Measurements from ENCODE around the gene FRK.

The FRK gene, protein sequence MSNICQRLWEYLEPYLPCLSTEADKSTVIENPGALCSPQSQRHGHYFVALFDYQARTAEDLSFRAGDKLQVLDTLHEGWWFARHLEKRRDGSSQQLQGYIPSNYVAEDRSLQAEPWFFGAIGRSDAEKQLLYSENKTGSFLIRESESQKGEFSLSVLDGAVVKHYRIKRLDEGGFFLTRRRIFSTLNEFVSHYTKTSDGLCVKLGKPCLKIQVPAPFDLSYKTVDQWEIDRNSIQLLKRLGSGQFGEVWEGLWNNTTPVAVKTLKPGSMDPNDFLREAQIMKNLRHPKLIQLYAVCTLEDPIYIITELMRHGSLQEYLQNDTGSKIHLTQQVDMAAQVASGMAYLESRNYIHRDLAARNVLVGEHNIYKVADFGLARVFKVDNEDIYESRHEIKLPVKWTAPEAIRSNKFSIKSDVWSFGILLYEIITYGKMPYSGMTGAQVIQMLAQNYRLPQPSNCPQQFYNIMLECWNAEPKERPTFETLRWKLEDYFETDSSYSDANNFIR

DNA sequence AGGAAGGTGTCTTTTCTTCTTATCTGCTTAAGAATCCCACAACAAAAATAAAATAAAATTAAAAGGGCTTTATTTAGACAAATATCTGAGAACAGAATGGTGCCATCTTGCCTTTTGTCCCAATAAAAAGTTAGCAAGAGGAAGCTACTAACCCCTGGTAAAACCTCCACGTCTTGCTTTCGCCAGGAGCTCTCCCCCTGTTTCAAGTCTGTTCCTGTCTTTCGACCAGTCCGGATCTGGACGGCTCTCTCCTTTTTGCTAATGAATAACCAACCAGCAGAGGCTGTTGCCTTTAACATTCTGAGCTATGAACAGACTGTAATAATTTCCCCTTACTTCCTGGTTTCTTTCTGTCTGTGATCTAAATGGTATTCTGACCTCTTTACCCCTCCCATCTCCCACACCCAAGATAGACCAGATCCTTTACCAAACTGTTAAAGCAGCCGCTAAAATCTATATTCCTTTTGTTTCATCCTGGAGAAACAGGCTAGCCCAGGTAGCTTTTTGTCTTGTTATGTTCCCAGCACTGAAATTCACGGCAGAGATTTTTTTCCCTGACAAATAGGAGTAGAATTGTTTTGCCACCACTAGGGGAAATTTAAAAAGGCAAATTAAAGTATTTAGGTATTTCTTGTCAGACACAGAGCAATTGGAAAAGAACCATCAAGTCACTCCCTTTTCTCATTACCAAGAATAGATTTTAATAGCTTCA is at the start of gene FRK:
TSS of gene FRK (minus strand) at position 320 of the 712 bp plus-strand sequence. CDS start 580 bp downstream, outside the sequence.
- Histone ChIP-seq H3K27ac (peak within 1 kb of the TSS; percentile 32), H3K36me3 (replicated peaks) (no peaks in the 10 kb centered on the region), H3K4me3 (ENCODE audit: low read depth, low read length) (peak within 1 kb of the TSS; percentile 20), H3K27me3 (replicated peaks) (no peaks in the 10 kb centered on the region)
- in situ Hi-C loops (cut with HindIII; ENCODE audit: low pct_ligation_motif_present, low sequenced_read_pairs), result no loop called here
- TF ChIP-seq, protein P1, sequence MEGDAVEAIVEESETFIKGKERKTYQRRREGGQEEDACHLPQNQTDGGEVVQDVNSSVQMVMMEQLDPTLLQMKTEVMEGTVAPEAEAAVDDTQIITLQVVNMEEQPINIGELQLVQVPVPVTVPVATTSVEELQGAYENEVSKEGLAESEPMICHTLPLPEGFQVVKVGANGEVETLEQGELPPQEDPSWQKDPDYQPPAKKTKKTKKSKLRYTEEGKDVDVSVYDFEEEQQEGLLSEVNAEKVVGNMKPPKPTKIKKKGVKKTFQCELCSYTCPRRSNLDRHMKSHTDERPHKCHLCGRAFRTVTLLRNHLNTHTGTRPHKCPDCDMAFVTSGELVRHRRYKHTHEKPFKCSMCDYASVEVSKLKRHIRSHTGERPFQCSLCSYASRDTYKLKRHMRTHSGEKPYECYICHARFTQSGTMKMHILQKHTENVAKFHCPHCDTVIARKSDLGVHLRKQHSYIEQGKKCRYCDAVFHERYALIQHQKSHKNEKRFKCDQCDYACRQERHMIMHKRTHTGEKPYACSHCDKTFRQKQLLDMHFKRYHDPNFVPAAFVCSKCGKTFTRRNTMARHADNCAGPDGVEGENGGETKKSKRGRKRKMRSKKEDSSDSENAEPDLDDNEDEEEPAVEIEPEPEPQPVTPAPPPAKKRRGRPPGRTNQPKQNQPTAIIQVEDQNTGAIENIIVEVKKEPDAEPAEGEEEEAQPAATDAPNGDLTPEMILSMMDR (IDR thresholded peaks at IDR 0.05; ENCODE audit: low read depth, low read length, missing control alignments), result peak; percentile 12
- peak; percentile 43 for DNase-seq

DNA sequence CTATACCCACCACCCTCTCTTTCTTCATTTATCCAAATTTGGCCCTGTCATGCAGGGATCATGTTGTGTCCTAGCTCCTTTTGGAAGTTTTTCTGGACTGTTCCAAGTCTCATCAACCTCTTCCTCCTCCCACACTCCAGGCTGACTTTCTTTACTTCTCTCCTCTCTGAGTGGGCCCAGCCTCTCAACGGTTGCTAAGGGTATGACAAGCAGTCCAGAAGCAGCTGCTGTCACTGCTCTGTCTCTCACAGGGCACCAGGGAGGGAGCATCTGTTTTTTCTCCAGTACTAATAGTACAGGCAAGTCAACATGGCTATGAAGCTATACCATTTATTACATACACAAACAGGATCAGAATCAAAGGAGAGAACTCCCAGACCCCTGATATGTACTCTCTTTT is 48.1 kb upstream of the FRK start:
- no peak for DNase-seq
- in situ Hi-C loops (cut with HindIII; ENCODE audit: low pct_ligation_motif_present, low sequenced_read_pairs), result no loop called here
- Histone ChIP-seq H3K36me3 (replicated peaks) (no peaks in the 10 kb centered on the region), H3K4me3 (ENCODE audit: low read depth, low read length) (no peak overlapping the region), H3K27me3 (replicated peaks) (no peaks in the 10 kb centered on the region), H3K27ac (no peak overlapping the region)
- TF ChIP-seq, protein P1 (IDR thresholded peaks at IDR 0.05; ENCODE audit: low read depth, low read length, missing control alignments), result no peak

DNA sequence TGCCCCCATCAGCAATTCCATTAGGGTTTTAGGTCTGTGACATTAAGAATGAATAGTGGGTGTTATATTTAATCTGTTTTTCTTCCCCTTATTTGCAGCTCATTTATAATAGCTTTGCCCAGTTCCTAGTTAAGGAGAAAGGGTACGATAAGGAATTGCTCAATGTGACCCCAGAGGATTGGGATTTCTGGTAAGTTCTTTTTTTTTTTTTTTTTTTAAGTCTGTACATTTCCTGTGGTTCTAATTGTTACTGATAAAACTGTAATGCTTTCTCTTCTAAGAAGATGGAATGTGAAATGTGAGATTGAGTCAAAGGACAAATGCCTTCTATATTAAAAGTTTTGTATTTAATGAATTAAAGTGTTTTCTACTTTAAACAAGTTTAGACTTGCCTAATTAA is 45.5 kb upstream of the FRK start:
- H3K27ac ChIP-seq, result no peak overlapping the region
- no peak overlapping the region for H3K4me3 ChIP-seq (ENCODE audit: low read depth, low read length)
- DNase-seq, result no peak
- no peaks in the 10 kb centered on the region for H3K27me3 ChIP-seq (replicated peaks)
- in situ Hi-C loops (cut with HindIII; ENCODE audit: low pct_ligation_motif_present, low sequenced_read_pairs), result no loop called here
- TF ChIP-seq, protein P1 (IDR thresholded peaks at IDR 0.05; ENCODE audit: low read depth, low read length, missing control alignments), result no peak
- no peaks in the 10 kb centered on the region for H3K36me3 ChIP-seq (replicated peaks)

DNA sequence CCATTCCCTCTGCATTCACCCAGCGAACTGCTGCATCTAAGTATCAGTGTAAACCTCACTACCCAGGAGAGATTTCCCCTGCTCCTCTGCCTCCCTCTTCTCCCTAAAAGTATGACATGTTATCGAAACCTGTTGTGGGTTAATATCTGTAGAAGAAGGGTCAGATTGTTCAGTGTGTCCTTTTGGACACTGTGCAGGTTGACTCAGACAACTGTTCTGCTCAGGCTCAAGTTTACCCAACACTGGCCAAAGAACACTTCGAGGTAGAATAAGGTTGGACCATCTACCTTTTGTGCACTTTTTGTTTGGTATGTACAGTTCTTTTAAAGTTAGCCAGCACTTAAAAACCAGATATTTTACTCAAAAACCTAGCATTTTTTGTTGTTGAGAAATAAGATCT is 44.6 kb upstream of the FRK start:
- Histone ChIP-seq H3K36me3 (replicated peaks) (no peaks in the 10 kb centered on the region), H3K4me3 (ENCODE audit: low read depth, low read length) (no peak overlapping the region), H3K27me3 (replicated peaks) (no peaks in the 10 kb centered on the region), H3K27ac (no peak overlapping the region)
- DNase-seq, result no peak
- TF ChIP-seq, protein P1 (IDR thresholded peaks at IDR 0.05; ENCODE audit: low read depth, low read length, missing control alignments), result no peak
- in situ Hi-C loops (cut with HindIII; ENCODE audit: low pct_ligation_motif_present, low sequenced_read_pairs), result no loop called here

DNA sequence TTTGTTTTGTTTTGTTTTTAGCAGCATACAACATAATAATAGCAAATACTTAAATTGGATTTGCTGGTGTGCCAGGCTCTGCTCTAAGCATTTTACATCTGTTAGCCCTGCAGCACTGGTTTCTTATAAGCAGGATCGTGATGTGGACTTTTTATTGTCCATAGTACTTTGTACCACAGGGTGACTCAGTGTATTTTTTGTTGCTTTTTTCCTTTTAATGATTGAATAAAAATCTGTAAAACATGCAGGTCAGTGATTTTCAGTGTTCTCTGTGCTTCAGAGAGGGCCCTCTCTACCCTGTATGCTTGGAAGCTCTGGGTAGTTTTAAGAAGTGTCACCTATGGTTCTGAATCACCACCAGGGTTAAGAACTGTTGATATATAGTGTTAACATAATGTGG is 43.9 kb upstream of the FRK start:
- no peak overlapping the region for H3K27ac ChIP-seq
- TF ChIP-seq, protein P1 (IDR thresholded peaks at IDR 0.05; ENCODE audit: low read depth, low read length, missing control alignments), result no peak
- no peaks in the 10 kb centered on the region for H3K27me3 ChIP-seq (replicated peaks)
- DNase-seq, result no peak
- H3K4me3 ChIP-seq (ENCODE audit: low read depth, low read length), result no peak overlapping the region
- H3K36me3 ChIP-seq (replicated peaks), result no peaks in the 10 kb centered on the region
- in situ Hi-C loops (cut with HindIII; ENCODE audit: low pct_ligation_motif_present, low sequenced_read_pairs), result no loop called here

All from brain microvascular endothelial cell (primary cell).